ENCODE results near the gene SPRED2.

The SPRED2 gene

DNA sequence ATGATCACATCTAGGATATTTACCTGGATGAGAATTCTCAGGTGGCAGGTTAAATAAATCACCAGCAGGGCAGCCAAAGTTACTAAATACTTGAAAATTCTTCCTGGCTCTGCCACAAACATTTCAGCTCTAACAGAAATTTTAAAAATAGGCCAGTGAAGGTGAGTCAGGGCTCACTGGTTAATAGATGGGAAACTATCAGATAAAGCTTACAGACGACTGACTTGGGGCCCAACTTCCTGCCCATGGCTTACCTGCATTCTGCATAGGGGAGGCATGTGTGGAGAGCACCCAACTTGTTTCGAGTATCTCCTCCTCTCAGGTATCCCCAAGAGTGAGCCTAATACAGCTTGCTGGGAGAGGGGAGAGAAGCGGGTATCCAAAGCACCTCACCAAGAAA lies 57.8 kb downstream of the SPRED2 start:
- TF ChIP-seq FOXP2 (optimal IDR thresholded peaks at IDR 0.05; ENCODE audit: borderline replicate concordance, extremely low read depth, extremely low read length, insufficient read depth) (no peak), TAF1 (IDR thresholded peaks at IDR 0.05; ENCODE audit: borderline replicate concordance, insufficient read depth, low read length) (no peak), POLR2AphosphoS5 (IDR thresholded peaks at IDR 0.05; ENCODE audit: low read depth, low read length) (no peak), SIN3A (IDR thresholded peaks at IDR 0.05; ENCODE audit: borderline replicate concordance, insufficient read depth, low read length) (no peak)
- TF ChIP-seq, protein P1, sequence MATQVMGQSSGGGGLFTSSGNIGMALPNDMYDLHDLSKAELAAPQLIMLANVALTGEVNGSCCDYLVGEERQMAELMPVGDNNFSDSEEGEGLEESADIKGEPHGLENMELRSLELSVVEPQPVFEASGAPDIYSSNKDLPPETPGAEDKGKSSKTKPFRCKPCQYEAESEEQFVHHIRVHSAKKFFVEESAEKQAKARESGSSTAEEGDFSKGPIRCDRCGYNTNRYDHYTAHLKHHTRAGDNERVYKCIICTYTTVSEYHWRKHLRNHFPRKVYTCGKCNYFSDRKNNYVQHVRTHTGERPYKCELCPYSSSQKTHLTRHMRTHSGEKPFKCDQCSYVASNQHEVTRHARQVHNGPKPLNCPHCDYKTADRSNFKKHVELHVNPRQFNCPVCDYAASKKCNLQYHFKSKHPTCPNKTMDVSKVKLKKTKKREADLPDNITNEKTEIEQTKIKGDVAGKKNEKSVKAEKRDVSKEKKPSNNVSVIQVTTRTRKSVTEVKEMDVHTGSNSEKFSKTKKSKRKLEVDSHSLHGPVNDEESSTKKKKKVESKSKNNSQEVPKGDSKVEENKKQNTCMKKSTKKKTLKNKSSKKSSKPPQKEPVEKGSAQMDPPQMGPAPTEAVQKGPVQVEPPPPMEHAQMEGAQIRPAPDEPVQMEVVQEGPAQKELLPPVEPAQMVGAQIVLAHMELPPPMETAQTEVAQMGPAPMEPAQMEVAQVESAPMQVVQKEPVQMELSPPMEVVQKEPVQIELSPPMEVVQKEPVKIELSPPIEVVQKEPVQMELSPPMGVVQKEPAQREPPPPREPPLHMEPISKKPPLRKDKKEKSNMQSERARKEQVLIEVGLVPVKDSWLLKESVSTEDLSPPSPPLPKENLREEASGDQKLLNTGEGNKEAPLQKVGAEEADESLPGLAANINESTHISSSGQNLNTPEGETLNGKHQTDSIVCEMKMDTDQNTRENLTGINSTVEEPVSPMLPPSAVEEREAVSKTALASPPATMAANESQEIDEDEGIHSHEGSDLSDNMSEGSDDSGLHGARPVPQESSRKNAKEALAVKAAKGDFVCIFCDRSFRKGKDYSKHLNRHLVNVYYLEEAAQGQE (IDR thresholded peaks at IDR 0.05; ENCODE audit: insufficient read depth in 1 of 2, low read depth in 2 of 2, low read length in 2 of 2) = no peak

DNA sequence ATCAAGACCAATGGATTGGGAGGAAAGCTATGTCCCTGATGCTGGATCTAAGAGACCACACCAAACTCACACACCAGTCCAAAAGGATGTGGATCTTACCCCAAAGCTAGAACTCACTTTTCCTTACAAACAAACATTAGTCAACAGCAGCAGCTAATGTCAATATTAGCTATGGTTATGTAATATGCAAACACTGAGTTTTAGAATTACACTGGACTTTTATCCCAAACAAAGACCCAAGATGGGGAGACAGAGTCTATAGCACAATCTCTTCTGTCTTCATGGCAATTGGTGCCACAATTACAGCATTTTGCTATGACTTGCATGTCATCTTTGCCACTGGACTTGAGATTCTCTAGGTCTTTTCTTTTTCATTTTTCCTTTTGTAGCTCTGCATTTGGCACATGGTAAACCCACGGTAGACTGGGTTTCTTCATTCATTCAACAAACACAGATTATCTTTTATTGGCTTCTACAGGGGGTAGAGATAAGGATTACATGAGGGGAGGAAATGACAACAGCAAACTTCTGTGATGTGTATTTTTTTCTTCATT lies 59.0 kb downstream of the SPRED2 start:
- TF ChIP-seq FOXP2 (optimal IDR thresholded peaks at IDR 0.05; ENCODE audit: borderline replicate concordance, extremely low read depth, extremely low read length, insufficient read depth) = no peak
- no peak for TF ChIP-seq TAF1 (IDR thresholded peaks at IDR 0.05; ENCODE audit: borderline replicate concordance, insufficient read depth, low read length)
- TF ChIP-seq, protein P1 (IDR thresholded peaks at IDR 0.05; ENCODE audit: insufficient read depth in 1 of 2, low read depth in 2 of 2, low read length in 2 of 2) = no peak
- no peak for TF ChIP-seq POLR2AphosphoS5 (IDR thresholded peaks at IDR 0.05; ENCODE audit: low read depth, low read length)
- TF ChIP-seq SIN3A (IDR thresholded peaks at IDR 0.05; ENCODE audit: borderline replicate concordance, insufficient read depth, low read length) = no peak

DNA sequence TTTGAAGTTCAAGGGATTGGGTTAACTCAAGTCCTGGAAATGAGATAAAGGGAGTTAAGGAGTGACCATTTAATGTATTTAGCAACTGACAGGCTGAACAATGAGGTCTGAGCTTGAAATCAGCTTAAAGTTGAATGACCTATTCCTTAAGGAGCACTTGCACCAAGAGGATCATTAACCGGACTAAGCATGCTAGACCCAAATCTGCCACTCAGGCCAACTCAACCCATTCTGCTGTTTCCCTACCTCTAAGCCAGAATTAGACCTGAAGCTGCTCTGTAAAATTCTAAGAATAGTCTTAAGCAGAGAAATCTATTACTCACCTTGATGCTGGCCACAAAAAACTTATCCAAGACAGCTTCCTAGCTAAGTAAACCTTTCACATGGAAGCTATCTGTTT lies 59.8 kb downstream of the SPRED2 start:
- no peak for TF ChIP-seq SIN3A (IDR thresholded peaks at IDR 0.05; ENCODE audit: borderline replicate concordance, insufficient read depth, low read length)
- TF ChIP-seq, protein P1 (IDR thresholded peaks at IDR 0.05; ENCODE audit: insufficient read depth in 1 of 2, low read depth in 2 of 2, low read length in 2 of 2) = no peak
- TF ChIP-seq FOXP2 (optimal IDR thresholded peaks at IDR 0.05; ENCODE audit: borderline replicate concordance, extremely low read depth, extremely low read length, insufficient read depth) = no peak
- TF ChIP-seq TAF1 (IDR thresholded peaks at IDR 0.05; ENCODE audit: borderline replicate concordance, insufficient read depth, low read length) = no peak
- no peak for TF ChIP-seq POLR2AphosphoS5 (IDR thresholded peaks at IDR 0.05; ENCODE audit: low read depth, low read length)

DNA sequence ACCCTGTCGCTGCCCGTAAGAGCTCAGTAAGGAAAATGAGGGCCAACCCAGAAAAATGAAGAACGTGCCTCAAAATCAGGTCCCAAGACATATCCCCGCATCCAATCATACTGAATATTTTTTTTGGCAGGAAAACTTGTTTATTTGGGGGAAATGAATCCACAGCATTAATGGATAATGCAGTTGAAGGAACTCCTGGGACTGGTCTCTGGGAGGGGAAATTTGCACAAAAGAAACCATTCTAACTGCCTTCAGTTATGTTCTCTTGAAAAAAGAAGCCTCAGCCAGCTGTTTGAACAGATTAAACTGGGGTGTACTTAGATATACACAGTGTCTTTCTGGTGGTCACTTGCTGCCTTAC lies 61.3 kb downstream of the SPRED2 start:
- TF ChIP-seq SIN3A (IDR thresholded peaks at IDR 0.05; ENCODE audit: borderline replicate concordance, insufficient read depth, low read length) (0 out of 2 replicates have a peak, but pooled peaks have one; percentile 2), FOXP2 (optimal IDR thresholded peaks at IDR 0.05; ENCODE audit: borderline replicate concordance, extremely low read depth, extremely low read length, insufficient read depth) (no peak), TAF1 (IDR thresholded peaks at IDR 0.05; ENCODE audit: borderline replicate concordance, insufficient read depth, low read length) (no peak), POLR2AphosphoS5 (IDR thresholded peaks at IDR 0.05; ENCODE audit: low read depth, low read length) (no peak)
- TF ChIP-seq, protein P1 (IDR thresholded peaks at IDR 0.05; ENCODE audit: insufficient read depth in 1 of 2, low read depth in 2 of 2, low read length in 2 of 2) = no peak

All from PFSK-1 (cell line).